A549 (cell line): Measurements from ENCODE around the gene SLC16A1. TPM values are rescaled to one million over a fixed set of nuclear protein-coding genes. Genes with fewer than 3 reads are reported as not detected.
"Not testable (repeated sequence)": the region's sequence is repeated elsewhere in the genome, so short reads cannot be mapped to it uniquely, and the experiment has no call there.

Experiments
- ATAC-seq, 2 experiments: fragments of 200-7000 bp in 1 of 2; fragments of >200 bp in 1 of 2; cut with Nextera tagmentation in 1 of 2; cut with Tn5 transposase in 1 of 2; 3 replicates each; pipeline versions ENCODE4 v1.8.0 to v1.9.1; 2018 to 2020; ENCODE audit warnings: mild to moderate bottlenecking in 1 of 2, moderate library complexity in 1 of 2
- CTCF ChIA-PET: fragments of 300-600 bp; sonication (Branson Sonifier 250); formaldehyde crosslinking; extraction: SDS; loops from one replicate; lab custom pipeline; 2021; ENCODE audit warnings: antibody characterized with exemption, inconsistent platforms; lab: Yijun Ruan, JAX
- POLR2A ChIA-PET: fragments of 350-600 bp; formaldehyde crosslinking; extraction: SDS; loops from one replicate; lab custom pipeline; 2021; ENCODE audit warnings: antibody characterized with exemption, inconsistent platforms; lab: Yijun Ruan, JAX
- DNase-seq, 2 experiments: peaks; one replicate each; pipeline versions ENCODE4 v3.0.0 to v3.0.0-alpha.2; 2011 to 2016; ENCODE audit warnings: low read depth in 1 of 2, low spot score in 1 of 2
- FAIRE-seq: peaks from 2 replicates; lab custom pipeline; 2011; peaks lifted over from hg19 to GRCh38; lab: Jason Lieb, UNC
- H3K27ac ChIP-seq, 2 experiments: fragments of >200 bp; sonication (Bioruptor Twin); formaldehyde crosslinking; 3 replicates each; pipeline ENCODE4 v1.5.1; 2016 to 2017
- H3K4me1 ChIP-seq: fragments of >200 bp; sonication (Bioruptor Twin); formaldehyde crosslinking; 3 replicates; pipeline ENCODE4 v1.6.1; 2016
- H3K4me2 ChIP-seq: fragments of >200 bp; sonication (Bioruptor Twin); formaldehyde crosslinking; 3 replicates; pipeline ENCODE4 v1.6.1; 2016
- H3K4me3 ChIP-seq: fragments of >200 bp; sonication (Bioruptor Twin); formaldehyde crosslinking; 3 replicates; pipeline ENCODE4 v1.5.1; 2016
- H3K9me3 ChIP-seq: fragments of >200 bp; sonication (Bioruptor Twin); formaldehyde crosslinking; 3 replicates; pipeline ENCODE4 v1.6.1; 2016
- EHF ChIP-seq: fragments of 250-450 bp; sonication (Bioruptor Pico); IDR thresholded peaks from 2 replicates; pipeline ENCODE4 v1.5.0; 2020; ENCODE audit warnings: mild to moderate bottlenecking
- FOXS1 ChIP-seq: fragments of 250-450 bp; sonication (Bioruptor Pico); IDR thresholded peaks from 2 replicates; pipeline ENCODE4 v1.5.0; 2020; ENCODE audit warnings: mild to moderate bottlenecking, moderate library complexity
- HEYL ChIP-seq: fragments of 250-450 bp; sonication (Bioruptor Pico); IDR thresholded peaks from 2 replicates; pipeline ENCODE4 v1.8.0; 2021; ENCODE audit warnings: mild to moderate bottlenecking, moderate library complexity
- HOXA7 ChIP-seq: fragments of 250-450 bp; sonication (Bioruptor Pico); IDR thresholded peaks from 2 replicates; pipeline ENCODE4 v1.5.0; 2020; ENCODE audit warnings: mild to moderate bottlenecking, moderate library complexity
- MAFK ChIP-seq: fragments of 450-650 bp; IDR thresholded peaks from 2 replicates; pipeline ENCODE4 v1.6.1; 2014; ENCODE audit not compliant: partially characterized antibody
- MAZ ChIP-seq: fragments of 150-350 bp; IDR thresholded peaks from 2 replicates; pipeline ENCODE4 v1.6.1; 2014; ENCODE audit warnings: antibody characterized with exemption, low read depth, low read length, borderline replicate concordance
- MYC ChIP-seq: IDR thresholded peaks from 2 replicates; pipeline ENCODE4 v1.6.1; 2012; ENCODE audit warnings: mild to moderate bottlenecking, inconsistent platforms, low read length, improper control_type of control experiment, borderline replicate concordance
- NFE2L2 ChIP-seq: fragments of 150-350 bp; conservative IDR thresholded peaks from 2 replicates; pipeline ENCODE4 v1.6.1; 2014; ENCODE audit warnings: low read length
- NPAS2 ChIP-seq: fragments of 250-450 bp; sonication (Bioruptor Pico); IDR thresholded peaks from 2 replicates; pipeline ENCODE4 v1.8.0; 2022; ENCODE audit warnings: mild to moderate bottlenecking, moderate library complexity, borderline replicate concordance
- POLR2AphosphoS2 ChIP-seq: conservative IDR thresholded peaks from 2 replicates; pipeline ENCODE4 v1.6.1; 2012; ENCODE audit warnings: low read length, improper control_type of control experiment, inconsistent platforms
- RAD21 ChIP-seq, 2 experiments: fragments of >200 bp in 1 of 2; sonication (Bioruptor Twin) in 1 of 2; formaldehyde crosslinking in 1 of 2; IDR thresholded peaks in 1 of 2; conservative IDR thresholded peaks in 1 of 2; 2 replicates in 1 of 2; 3 replicates in 1 of 2; pipeline ENCODE4 v1.6.1; 2012 to 2018; ENCODE audit warnings: inconsistent platforms in 1 of 2
- RNF2 ChIP-seq: fragments of 200-600 bp; sonication (generic); IDR thresholded peaks from 2 replicates; pipeline ENCODE4 v1.6.1; 2016; ENCODE audit warnings: low read depth, mild to moderate bottlenecking, antibody characterized with exemption, moderate library complexity, borderline replicate concordance
- SREBF2 ChIP-seq: fragments of 450-650 bp; IDR thresholded peaks from 2 replicates; pipeline ENCODE4 v1.6.1; 2014; ENCODE audit warnings: mild to moderate bottlenecking, moderate library complexity
- ZNF302 ChIP-seq: fragments of 250-450 bp; sonication (Bioruptor Pico); IDR thresholded peaks from 2 replicates; pipeline ENCODE4 v1.9.0; 2021; ENCODE audit warnings: inconsistent platforms, mild to moderate bottlenecking, moderate library complexity
- ZSCAN20 ChIP-seq: fragments of 250-450 bp; sonication (Bioruptor Pico); IDR thresholded peaks from 2 replicates; pipeline ENCODE4 v1.8.0; 2022; ENCODE audit warnings: mild to moderate bottlenecking, moderate library complexity
- WGBS: methylation state at CpG from one replicate; pipeline ENCODE4 v1.1.6; 2017; ENCODE audit errors: missing lambda C conversion rate; 5-methylcytosine and 5-hydroxymethylcytosine counted together
- polyA plus RNA-seq, 4 experiments: library from polyadenylated mRNA; depleted of rRNA in 3 of 4; stranded (reverse); fragments of >200 nt; fragmentation: RNase III in 1 of 4; extraction: RNeasy Plus Mini Kit Qiagen cat#74134 plus additional on column Dnase treatment in 1 of 4; gene quantifications; 2 replicates in 3 of 4; 3 replicates in 1 of 4; pipeline ENCODE4 v1.2.3, GENCODE V29; 2011 to 2017
- TF ChIP-seq, protein P1 (sequence below): IDR thresholded peaks from 2 replicates; pipeline ENCODE4 v1.6.1; 2012
- TF ChIP-seq, protein P2 (sequence below): IDR thresholded peaks from 2 replicates; pipeline ENCODE4 v1.6.1; 2012; ENCODE audit warnings: low read depth, borderline replicate concordance

The SLC16A1 gene
- polyA plus RNA-seq, 2 of the 4 experiments (the other 2 are of a cell fraction): 42.7 to 70.2 TPM

DNA sequence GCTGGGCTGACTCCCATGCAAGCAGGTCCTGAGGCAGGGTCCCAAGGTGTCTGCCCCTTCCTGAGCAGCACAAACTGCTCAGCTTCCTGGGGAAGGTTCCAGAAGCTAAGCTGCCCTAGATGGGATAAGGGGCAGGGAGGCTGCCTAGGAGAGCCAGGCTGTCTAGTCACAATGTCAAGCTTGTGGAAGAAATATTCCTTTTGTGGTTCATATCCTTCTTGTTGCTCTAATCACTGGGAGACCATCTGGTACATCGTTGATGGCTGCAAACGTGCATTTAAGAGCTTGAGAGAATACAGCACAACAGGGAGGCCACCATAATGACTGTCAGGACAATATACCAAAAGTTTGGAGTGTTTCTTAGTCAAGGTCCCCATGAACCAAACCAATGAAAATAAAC lies 67.4 kb downstream of the SLC16A1 start:
- FAIRE-seq: no peak
- Histone ChIP-seq H3K4me3 (no peak overlapping the region), H3K9me3 (no peaks in the 10 kb centered on the region), H3K27ac (no peak overlapping the region), H3K4me2 (no peak overlapping the region), H3K4me1 (no peaks in the 10 kb centered on the region)
- CTCF ChIA-PET: interaction anchor here (0.9 to 2.5 kb wide), 2 partner anchors 84 to 184 kb away, joined by 3 to 8 read pairs; partner anchors contain the start of gene LRIG2
- no peak for ATAC-seq
- DNase-seq: no peak
- WGBS: 45% methylated on average over 2 of the region's 2 CpGs
- POLR2A ChIA-PET: no interaction called here
- TF ChIP-seq, protein P1, sequence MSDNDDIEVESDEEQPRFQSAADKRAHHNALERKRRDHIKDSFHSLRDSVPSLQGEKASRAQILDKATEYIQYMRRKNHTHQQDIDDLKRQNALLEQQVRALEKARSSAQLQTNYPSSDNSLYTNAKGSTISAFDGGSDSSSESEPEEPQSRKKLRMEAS: no peak
- TF ChIP-seq NFE2L2: no peak
- TF ChIP-seq FOXS1 (CRISPR knock-in tag): no peak
- no peak for TF ChIP-seq POLR2AphosphoS2
- no peak for TF ChIP-seq HEYL (CRISPR knock-in tag)
- TF ChIP-seq SREBF2: no peak
- TF ChIP-seq NPAS2: no peak
- no peak for TF ChIP-seq ZNF302 (CRISPR knock-in tag)

DNA sequence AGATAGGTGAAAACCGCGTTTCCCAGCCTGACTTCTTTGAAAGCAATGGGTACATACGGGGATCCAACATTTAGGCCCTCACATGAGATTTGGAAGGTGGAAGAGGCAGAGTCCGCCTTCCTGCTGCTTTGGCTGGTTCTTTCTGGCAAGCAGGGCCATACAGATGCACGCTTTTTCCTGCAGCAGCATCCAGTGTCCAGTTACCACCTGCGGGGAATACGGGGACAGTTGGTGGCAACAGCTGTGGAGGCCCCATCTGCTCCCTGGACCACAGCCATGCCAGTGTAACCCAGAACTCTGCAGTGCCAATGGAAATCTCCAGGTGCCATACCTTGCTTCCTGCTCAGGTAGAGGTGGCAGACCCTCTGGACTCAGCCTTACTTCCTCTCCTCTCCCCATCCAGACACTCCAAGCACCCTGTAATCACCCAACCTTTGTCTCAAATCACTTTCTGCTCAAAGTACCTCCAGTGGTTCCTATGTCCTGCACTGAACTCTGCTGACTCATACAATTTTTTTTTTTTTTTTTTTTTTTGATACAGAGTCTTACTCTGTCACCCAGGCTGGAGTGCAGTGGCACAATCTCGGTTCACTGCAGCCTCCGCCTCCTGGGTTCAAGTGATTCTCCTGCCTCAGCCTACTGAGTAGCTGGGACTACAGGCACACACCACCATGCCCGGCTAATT lies 68.3 kb downstream of the SLC16A1 start:
- DNase-seq (no peak), FAIRE-seq (no peak), ATAC-seq (no peak; a peak in 1 of 6 replicates)
- Histone ChIP-seq H3K9me3 (no peaks in the 10 kb centered on the region), H3K4me1 (no peaks in the 10 kb centered on the region), H3K4me2 (no peak overlapping the region), H3K4me3 (no peak overlapping the region), H3K27ac (0 out of 6 replicates have a peak overlapping the region, but pooled peaks of 1 of the 2 experiments have one; percentile 38)
- ChIA-PET CTCF (interaction anchor here (1.2 to 2.5 kb wide), 2 partner anchors 30 to 185 kb away, joined by 3 to 8 read pairs; partner anchors contain the start of gene LRIG2), POLR2A (no interaction called here)
- WGBS: 94% methylated on average over 10 of the region's 10 CpGs
- TF ChIP-seq ZSCAN20 (CRISPR knock-in tag): no peak
- peak; percentile 55 for TF ChIP-seq MAFK

DNA sequence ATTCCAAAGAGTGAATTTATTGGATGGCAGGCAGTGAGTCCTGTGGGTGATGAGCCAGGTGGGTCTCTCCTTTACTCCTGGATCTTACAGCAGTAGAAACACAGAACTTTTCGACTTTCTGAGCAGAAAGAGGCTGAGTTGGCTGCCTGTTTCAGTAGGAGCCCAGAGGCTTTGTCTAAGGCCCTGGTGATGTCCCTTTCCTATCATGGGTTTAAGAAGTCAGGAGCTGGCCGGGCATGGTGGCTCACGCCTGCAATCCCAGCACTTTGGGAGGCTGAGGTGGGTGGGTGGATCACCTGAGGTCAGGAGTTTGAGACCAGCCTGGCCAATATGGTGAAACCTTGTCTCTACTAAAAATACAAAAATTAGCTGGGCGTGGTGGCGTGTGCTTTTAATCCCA lies 71.0 kb downstream of the SLC16A1 start:
- H3K4me1 ChIP-seq, FAIRE-seq, POLR2A ChIA-PET, H3K4me3 ChIP-seq, ATAC-seq, H3K27ac ChIP-seq, DNase-seq, H3K4me2 ChIP-seq, H3K9me3 ChIP-seq: not testable (repeated sequence)
- 86% methylated on average over 5 of the region's 5 CpGs for WGBS
- CTCF ChIA-PET: interaction anchor here (0.6 kb wide), 1 partner anchor 8 kb away, joined by 3 read pairs; no protein-coding TSS in a partner anchor

DNA sequence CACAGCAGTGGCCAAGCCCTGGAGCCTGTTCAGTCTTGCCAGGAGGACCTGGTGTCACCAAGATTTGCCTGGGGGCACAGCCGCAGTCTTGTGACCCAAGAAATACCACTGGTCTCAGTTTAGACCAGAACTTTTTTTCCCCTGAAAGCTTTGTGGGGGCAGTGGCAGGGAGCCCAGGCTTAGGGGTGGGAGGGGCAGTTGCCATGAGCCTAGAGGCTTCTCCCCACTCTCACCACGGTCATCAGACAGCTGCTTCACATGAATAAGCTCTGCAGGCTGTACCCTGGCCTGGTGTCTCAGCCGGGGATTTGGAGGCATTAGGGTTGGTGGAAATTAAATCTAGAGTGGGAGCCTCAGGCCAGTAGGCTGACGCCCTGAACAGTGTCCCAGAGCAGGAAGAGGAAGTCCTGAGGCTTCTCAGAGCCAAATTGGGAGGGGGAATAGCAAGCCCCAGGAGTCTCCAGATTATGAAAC lies 73.7 kb downstream of the SLC16A1 start:
- CTCF ChIA-PET: interaction anchor here (1.1 to 5.7 kb wide), 10 partner anchors 8 to 191 kb away, joined by 3 to 66 read pairs (median 6); partner anchors contain the start of genes LRIG2 and SLC16A1
- Histone ChIP-seq H3K9me3 (no peaks in the 10 kb centered on the region), H3K4me2 (no peak overlapping the region), H3K4me3 (no peak overlapping the region)
- FAIRE-seq: no peak
- no peak for ATAC-seq
- no peak for DNase-seq
- TF ChIP-seq HOXA7 (CRISPR knock-in tag) (no peak), RAD21 (conservative IDR thresholded peaks at IDR 0.05 in 1 of 2, IDR thresholded peaks at IDR 0.05 in 1 of 2) (no peak), POLR2AphosphoS2 (no peak)
- TF ChIP-seq, all 56 proteins: peak for 0
- H3K27ac ChIP-seq: no peak overlapping the region
- H3K4me1 ChIP-seq: no peaks in the 10 kb centered on the region
- POLR2A ChIA-PET: no interaction called here
- 67% methylated on average over 3 of the region's 4 CpGs for WGBS

DNA sequence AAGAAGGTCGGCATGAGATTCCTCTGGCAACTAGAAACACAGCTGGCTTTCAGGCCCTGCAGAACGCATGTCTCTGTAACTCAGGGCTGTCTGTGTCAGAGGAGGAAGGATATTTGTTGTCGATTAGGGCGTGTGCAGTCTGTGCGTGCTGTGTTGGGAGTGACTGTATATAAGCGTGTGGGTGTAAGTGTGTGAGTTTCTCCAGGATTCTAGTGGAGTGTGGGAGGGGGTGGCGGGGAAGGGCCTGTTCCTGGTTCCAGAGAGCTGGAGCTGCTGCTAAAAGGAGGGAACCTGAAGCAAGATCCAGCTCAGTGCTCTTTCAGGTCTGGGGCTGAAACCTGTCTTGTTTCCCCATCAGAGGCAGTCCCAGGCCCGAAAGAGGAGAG lies 74.3 kb downstream of the SLC16A1 start:
- TF ChIP-seq RNF2 (no peak), MAFK (no peak), EHF (CRISPR knock-in tag) (no peak), MYC (no peak), MAZ (no peak), HOXA7 (CRISPR knock-in tag) (no peak)
- TF ChIP-seq, protein P2, sequence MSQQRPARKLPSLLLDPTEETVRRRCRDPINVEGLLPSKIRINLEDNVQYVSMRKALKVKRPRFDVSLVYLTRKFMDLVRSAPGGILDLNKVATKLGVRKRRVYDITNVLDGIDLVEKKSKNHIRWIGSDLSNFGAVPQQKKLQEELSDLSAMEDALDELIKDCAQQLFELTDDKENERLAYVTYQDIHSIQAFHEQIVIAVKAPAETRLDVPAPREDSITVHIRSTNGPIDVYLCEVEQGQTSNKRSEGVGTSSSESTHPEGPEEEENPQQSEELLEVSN: no peak
- TF ChIP-seq, all 56 proteins: peak for 0
- ATAC-seq (no peak), DNase-seq (no peak), FAIRE-seq (no peak)
- Histone ChIP-seq H3K27ac (no peak overlapping the region), H3K4me1 (no peaks in the 10 kb centered on the region), H3K4me3 (no peak overlapping the region), H3K4me2 (no peak overlapping the region), H3K9me3 (no peaks in the 10 kb centered on the region)
- ChIA-PET POLR2A (no interaction called here), CTCF (interaction anchor here (0.6 to 5.7 kb wide), 16 partner anchors 8 to 1617 kb away, joined by 3 to 66 read pairs (median 4); partner anchors contain the start of genes LRIG2 and SLC16A1)
- 91% methylated on average over 8 of the region's 8 CpGs for WGBS
